ENCODE data around the gene MOK.

Gene MOK

GRCh38 chr14:102279688-102280348 is 25.1 kb downstream of the MOK start:
- H3F3A ChIP-seq (ENCODE audit: insufficient read depth) = no peaks in the 10 kb centered on the region
- H3K9me2 ChIP-seq (replicated peaks; ENCODE audit: insufficient read depth, low read length) = no peaks in the 10 kb centered on the region
- no peaks in the 10 kb centered on the region for H3K9me3 ChIP-seq (ENCODE audit: insufficient read depth, low read length)
- no peak overlapping the region for H3K27ac ChIP-seq (ENCODE audit: low read depth, low read length)
- no peak overlapping the region for H3K4me2 ChIP-seq (ENCODE audit: low read depth, low read length, poor library complexity, severe bottlenecking)
- no peaks in the 10 kb centered on the region for H3K27me3 ChIP-seq (ENCODE audit: low read length)
- no peaks in the 10 kb centered on the region for H3K79me2 ChIP-seq (ENCODE audit: insufficient read depth, low read length)
- no peaks in the 10 kb centered on the region for H4K20me1 ChIP-seq (ENCODE audit: low read depth, low read length)
- no peak for TF ChIP-seq EZH2phosphoT487 (conservative IDR thresholded peaks at IDR 0.05; ENCODE audit: low read length)
- TF ChIP-seq, protein P1, sequence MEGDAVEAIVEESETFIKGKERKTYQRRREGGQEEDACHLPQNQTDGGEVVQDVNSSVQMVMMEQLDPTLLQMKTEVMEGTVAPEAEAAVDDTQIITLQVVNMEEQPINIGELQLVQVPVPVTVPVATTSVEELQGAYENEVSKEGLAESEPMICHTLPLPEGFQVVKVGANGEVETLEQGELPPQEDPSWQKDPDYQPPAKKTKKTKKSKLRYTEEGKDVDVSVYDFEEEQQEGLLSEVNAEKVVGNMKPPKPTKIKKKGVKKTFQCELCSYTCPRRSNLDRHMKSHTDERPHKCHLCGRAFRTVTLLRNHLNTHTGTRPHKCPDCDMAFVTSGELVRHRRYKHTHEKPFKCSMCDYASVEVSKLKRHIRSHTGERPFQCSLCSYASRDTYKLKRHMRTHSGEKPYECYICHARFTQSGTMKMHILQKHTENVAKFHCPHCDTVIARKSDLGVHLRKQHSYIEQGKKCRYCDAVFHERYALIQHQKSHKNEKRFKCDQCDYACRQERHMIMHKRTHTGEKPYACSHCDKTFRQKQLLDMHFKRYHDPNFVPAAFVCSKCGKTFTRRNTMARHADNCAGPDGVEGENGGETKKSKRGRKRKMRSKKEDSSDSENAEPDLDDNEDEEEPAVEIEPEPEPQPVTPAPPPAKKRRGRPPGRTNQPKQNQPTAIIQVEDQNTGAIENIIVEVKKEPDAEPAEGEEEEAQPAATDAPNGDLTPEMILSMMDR (IDR thresholded peaks at IDR 0.05; ENCODE audit: insufficient read depth, low read length, poor library complexity, severe bottlenecking) = no peak
- H3K9ac ChIP-seq (ENCODE audit: low read length) = no peak overlapping the region
- H3K4me3 ChIP-seq (ENCODE audit: insufficient read depth, low read length, poor library complexity, severe bottlenecking) = no peak overlapping the region
- H2AFZ ChIP-seq (ENCODE audit: low read depth, low read length, severe bottlenecking) = no peak overlapping the region
- H3K36me3 ChIP-seq (ENCODE audit: low read length) = no peaks in the 10 kb centered on the region

- no peaks in the 10 kb centered on the region for H3K79me2 ChIP-seq (ENCODE audit: insufficient read depth, low read length)
- no peaks in the 10 kb centered on the region for H3F3A ChIP-seq (ENCODE audit: insufficient read depth)
- H3K9me2 ChIP-seq (replicated peaks; ENCODE audit: insufficient read depth, low read length) = no peaks in the 10 kb centered on the region
- H4K20me1 ChIP-seq (ENCODE audit: low read depth, low read length) = no peaks in the 10 kb centered on the region
- H3K36me3 ChIP-seq (ENCODE audit: low read length) = no peaks in the 10 kb centered on the region
- H3K9ac ChIP-seq (ENCODE audit: low read length) = no peak overlapping the region
- no peak overlapping the region for H3K4me2 ChIP-seq (ENCODE audit: low read depth, low read length, poor library complexity, severe bottlenecking)
- H3K27me3 ChIP-seq (ENCODE audit: low read length) = no peaks in the 10 kb centered on the region
- no peaks in the 10 kb centered on the region for H3K9me3 ChIP-seq (ENCODE audit: insufficient read depth, low read length)
- H2AFZ ChIP-seq (ENCODE audit: low read depth, low read length, severe bottlenecking) = no peak overlapping the region
- TF ChIP-seq EZH2phosphoT487 (conservative IDR thresholded peaks at IDR 0.05; ENCODE audit: low read length) = no peak
- TF ChIP-seq, protein P1 (IDR thresholded peaks at IDR 0.05; ENCODE audit: insufficient read depth, low read length, poor library complexity, severe bottlenecking) = no peak
- H3K4me3 ChIP-seq (ENCODE audit: insufficient read depth, low read length, poor library complexity, severe bottlenecking) = no peak overlapping the region
- H3K27ac ChIP-seq (ENCODE audit: low read depth, low read length) = no peak overlapping the region
Measured at GRCh38 chr14:102279282-102279681, 25.7 kb downstream of the MOK start.

DNA sequence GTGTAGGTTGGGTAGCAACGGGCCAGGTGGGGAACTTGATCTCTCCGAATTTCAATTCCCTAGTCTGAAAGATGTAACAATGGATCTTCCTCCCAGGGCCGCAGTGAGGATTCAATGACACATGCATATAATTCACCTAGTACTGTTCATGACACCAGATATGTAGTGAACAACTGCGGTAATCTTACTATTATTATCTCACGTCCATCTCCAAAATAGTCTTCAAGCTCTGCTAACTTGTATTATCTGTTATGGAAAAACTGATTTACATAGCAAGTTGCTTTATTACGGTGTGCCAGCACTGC is 26.4 kb downstream of the MOK start:
- no peaks in the 10 kb centered on the region for H4K20me1 ChIP-seq (ENCODE audit: low read depth, low read length)
- no peaks in the 10 kb centered on the region for H3K79me2 ChIP-seq (ENCODE audit: insufficient read depth, low read length)
- no peak overlapping the region for H3K27ac ChIP-seq (ENCODE audit: low read depth, low read length)
- H3K9me2 ChIP-seq (replicated peaks; ENCODE audit: insufficient read depth, low read length) = no peaks in the 10 kb centered on the region
- no peak overlapping the region for H3K9ac ChIP-seq (ENCODE audit: low read length)
- no peaks in the 10 kb centered on the region for H3K9me3 ChIP-seq (ENCODE audit: insufficient read depth, low read length)
- TF ChIP-seq, protein P1 (IDR thresholded peaks at IDR 0.05; ENCODE audit: insufficient read depth, low read length, poor library complexity, severe bottlenecking) = no peak
- no peak for TF ChIP-seq EZH2phosphoT487 (conservative IDR thresholded peaks at IDR 0.05; ENCODE audit: low read length)
- no peaks in the 10 kb centered on the region for H3K27me3 ChIP-seq (ENCODE audit: low read length)
- no peak overlapping the region for H3K4me2 ChIP-seq (ENCODE audit: low read depth, low read length, poor library complexity, severe bottlenecking)
- H3F3A ChIP-seq (ENCODE audit: insufficient read depth) = no peaks in the 10 kb centered on the region
- no peak overlapping the region for H2AFZ ChIP-seq (ENCODE audit: low read depth, low read length, severe bottlenecking)
- no peak overlapping the region for H3K4me3 ChIP-seq (ENCODE audit: insufficient read depth, low read length, poor library complexity, severe bottlenecking)
- no peaks in the 10 kb centered on the region for H3K36me3 ChIP-seq (ENCODE audit: low read length)

Measured in SU-DHL-6 (cell line).